ENCODE measurements around the gene GPBAR1.

Gene GPBAR1

DNA sequence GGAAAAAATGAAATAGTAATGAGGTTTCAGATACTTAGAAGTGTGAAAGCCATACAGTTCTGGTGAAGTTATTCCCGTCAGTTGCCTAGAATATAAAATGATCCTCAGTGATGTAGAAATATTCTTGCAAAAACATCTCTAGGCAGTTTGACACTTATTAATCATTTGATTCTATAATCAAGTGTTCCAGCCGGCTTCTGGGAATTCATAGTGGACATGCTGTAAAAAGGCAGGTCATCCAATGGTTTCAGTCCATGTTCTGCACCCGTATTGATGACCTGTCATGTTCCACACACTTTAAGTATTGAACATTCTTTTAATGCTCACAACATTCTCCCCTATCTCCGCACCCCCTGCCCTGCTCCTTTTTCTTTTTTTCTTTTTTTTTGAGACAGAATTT is 24.0 kb upstream of the GPBAR1 start:
- H3K4me2 ChIP-seq (ENCODE audit: low read length) = no peak overlapping the region
- no peak overlapping the region for H2AFZ ChIP-seq
- peaks cover 3% of the 10 kb centered on the region for H3K79me2 ChIP-seq
- H3K4me3 ChIP-seq (ENCODE audit: low read depth, low read length) = no peak overlapping the region
- H3K36me3 ChIP-seq (ENCODE audit: control insufficient read depth, insufficient read depth, low read length) = no peaks in the 10 kb centered on the region
- no peaks in the 10 kb centered on the region for H3K9me3 ChIP-seq (ENCODE audit: control insufficient read depth, low read length)
- no peaks in the 10 kb centered on the region for H3K27me3 ChIP-seq (ENCODE audit: control insufficient read depth, insufficient read depth, low read length)
- H3K9ac ChIP-seq = no peak overlapping the region
- no peaks in the 10 kb centered on the region for H3K4me1 ChIP-seq
- H3K27ac ChIP-seq = no peak overlapping the region
- TF ChIP-seq CTCF (IDR thresholded peaks at IDR 0.05) = no peak

DNA sequence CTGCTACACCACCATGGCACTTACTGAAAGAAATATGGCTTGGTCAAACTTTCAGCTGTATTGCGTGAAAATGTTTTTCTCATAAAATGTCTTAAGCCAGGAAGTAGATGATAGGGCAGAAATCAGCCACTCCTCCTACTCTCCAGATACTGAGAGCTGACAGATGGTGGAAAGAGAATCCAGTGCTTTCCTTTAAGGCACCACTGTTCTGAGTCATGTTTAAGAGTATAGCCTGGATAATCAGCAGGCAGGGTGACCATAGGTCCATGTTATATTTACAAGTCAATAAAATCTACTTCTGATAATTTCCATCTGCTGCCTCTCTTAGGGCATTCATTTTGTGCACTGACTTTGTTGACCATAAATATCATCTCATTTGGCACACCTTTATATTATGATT is 21.9 kb upstream of the GPBAR1 start:
- Histone ChIP-seq H3K27ac (no peak overlapping the region), H3K9me3 (ENCODE audit: control insufficient read depth, low read length) (no peaks in the 10 kb centered on the region), H3K36me3 (ENCODE audit: control insufficient read depth, insufficient read depth, low read length) (no peaks in the 10 kb centered on the region)

GRCh38 chr2:218244204-218244603 is 16.6 kb upstream of the GPBAR1 start:
- no peak overlapping the region for H3K27ac ChIP-seq
- peaks cover 3% of the 10 kb centered on the region for H3K79me2 ChIP-seq
- no peak overlapping the region for H2AFZ ChIP-seq
- H3K27me3 ChIP-seq (ENCODE audit: control insufficient read depth, insufficient read depth, low read length) = no peaks in the 10 kb centered on the region
- H3K36me3 ChIP-seq (ENCODE audit: control insufficient read depth, insufficient read depth, low read length) = no peaks in the 10 kb centered on the region
- no peak for TF ChIP-seq CTCF (IDR thresholded peaks at IDR 0.05)
- no peaks in the 10 kb centered on the region for H3K9me3 ChIP-seq (ENCODE audit: control insufficient read depth, low read length)
- no peak overlapping the region for H3K9ac ChIP-seq
- no peaks in the 10 kb centered on the region for H3K4me1 ChIP-seq
- H3K4me2 ChIP-seq (ENCODE audit: low read length) = no peak overlapping the region
- no peak overlapping the region for H3K4me3 ChIP-seq (ENCODE audit: low read depth, low read length)

More for the DNA sequence above, 21.9 kb upstream of the GPBAR1 start:
- Histone ChIP-seq H3K27me3 (ENCODE audit: control insufficient read depth, insufficient read depth, low read length) (no peaks in the 10 kb centered on the region), H2AFZ (no peak overlapping the region), H3K4me1 (no peaks in the 10 kb centered on the region), H3K4me3 (ENCODE audit: low read depth, low read length) (no peak overlapping the region), H3K79me2 (peaks cover 3% of the 10 kb centered on the region), H3K4me2 (ENCODE audit: low read length) (no peak overlapping the region), H3K9ac (no peak overlapping the region)
- no peak for TF ChIP-seq CTCF (IDR thresholded peaks at IDR 0.05)

GRCh38 chr2:218244665-218245064 is 16.1 kb upstream of the GPBAR1 start:
- H2AFZ ChIP-seq = no peak overlapping the region
- H3K79me2 ChIP-seq = peaks cover 3% of the 10 kb centered on the region
- H3K9ac ChIP-seq = no peak overlapping the region
- TF ChIP-seq CTCF (IDR thresholded peaks at IDR 0.05) = no peak
- no peaks in the 10 kb centered on the region for H3K4me1 ChIP-seq
- H3K27me3 ChIP-seq (ENCODE audit: control insufficient read depth, insufficient read depth, low read length) = no peaks in the 10 kb centered on the region
- H3K9me3 ChIP-seq (ENCODE audit: control insufficient read depth, low read length) = no peaks in the 10 kb centered on the region
- H3K36me3 ChIP-seq (ENCODE audit: control insufficient read depth, insufficient read depth, low read length) = no peaks in the 10 kb centered on the region
- no peak overlapping the region for H3K27ac ChIP-seq
- H3K4me3 ChIP-seq (ENCODE audit: low read depth, low read length) = no peak overlapping the region
- H3K4me2 ChIP-seq (ENCODE audit: low read length) = no peak overlapping the region

- no peaks in the 10 kb centered on the region for H3K9me3 ChIP-seq (ENCODE audit: control insufficient read depth, low read length)
- no peaks in the 10 kb centered on the region for H3K4me1 ChIP-seq
- no peak overlapping the region for H2AFZ ChIP-seq
- no peaks in the 10 kb centered on the region for H3K27me3 ChIP-seq (ENCODE audit: control insufficient read depth, insufficient read depth, low read length)
- H3K79me2 ChIP-seq = peaks cover 3% of the 10 kb centered on the region
- no peak for TF ChIP-seq CTCF (IDR thresholded peaks at IDR 0.05)
- no peak overlapping the region for H3K27ac ChIP-seq
- no peaks in the 10 kb centered on the region for H3K36me3 ChIP-seq (ENCODE audit: control insufficient read depth, insufficient read depth, low read length)
- H3K9ac ChIP-seq = no peak overlapping the region
- H3K4me3 ChIP-seq (ENCODE audit: low read depth, low read length) = no peak overlapping the region
- H3K4me2 ChIP-seq (ENCODE audit: low read length) = no peak overlapping the region
These were observed 15.6 kb upstream of the GPBAR1 start for GRCh38 chr2:218245214-218245613.

All from parathyroid adenoma (tissue), 2 donors.